Neural progenitor cell (in vitro differentiated cells): ENCODE results near the gene ZMPSTE24. TPM values are rescaled to one million over a fixed set of nuclear protein-coding genes. Genes with fewer than 3 reads are reported as not detected.
A peak's percentile ranks its signal among the peaks of the same experiment; 100 is the strongest.

Experiments used
- DNase-seq: peaks from one replicate; pipeline ENCODE4 v3.0.0-alpha.2; 2016; ENCODE audit warnings: low spot score
- H2AFZ ChIP-seq: fragments of 200-600 bp; sonication (generic); replicated peaks from 2 replicates; pipeline ENCODE4 v1.6.1; 2016; ENCODE audit warnings: antibody characterized with exemption
- H3F3A ChIP-seq: fragments of 200-600 bp; sonication (generic); 2 replicates; pipeline ENCODE4 v1.6.1; 2016; ENCODE audit warnings: antibody characterized with exemption, low read depth
- H3K27ac ChIP-seq: fragments of 200-600 bp; sonication (generic); 2 replicates; pipeline ENCODE4 v1.5.1; 2016; ENCODE audit warnings: mild to moderate bottlenecking
- H3K27me3 ChIP-seq: fragments of 200-600 bp; sonication (generic); 2 replicates; pipeline ENCODE4 v1.6.1; 2016; ENCODE audit warnings: mild to moderate bottlenecking, moderate library complexity
- H3K36me3 ChIP-seq: fragments of 200-600 bp; sonication (generic); 2 replicates; pipeline ENCODE4 v1.5.1; 2016
- H3K4me1 ChIP-seq: fragments of 200-600 bp; sonication (generic); 2 replicates; pipeline ENCODE4 v1.6.1; 2016; ENCODE audit warnings: mixed run types
- H3K4me2 ChIP-seq: fragments of 200-600 bp; sonication (generic); 2 replicates; pipeline ENCODE4 v1.6.1; 2016
- H3K4me3 ChIP-seq: fragments of 200-600 bp; sonication (generic); 2 replicates; pipeline ENCODE4 v1.5.1; 2016
- H3K79me2 ChIP-seq: fragments of 200-600 bp; sonication (generic); 2 replicates; pipeline ENCODE4 v1.6.1; 2016; ENCODE audit warnings: low read depth
- H3K9ac ChIP-seq: fragments of 200-600 bp; sonication (generic); 2 replicates; pipeline ENCODE4 v1.6.1; 2016
- H3K9me3 ChIP-seq: fragments of 200-600 bp; sonication (generic); 2 replicates; pipeline ENCODE4 v1.5.1; 2016; ENCODE audit warnings: low read depth
- H4K20me1 ChIP-seq: fragments of 200-600 bp; sonication (generic); 2 replicates; pipeline ENCODE4 v1.6.1; 2016; ENCODE audit warnings: low read depth
- H3K27ac Mint-ChIP-seq: 3 replicates; pipeline ENCODE4 v1.8.0; 2021; ENCODE audit warnings: mixed read lengths
- H3K27me3 Mint-ChIP-seq: 2 replicates; pipeline ENCODE4 v1.8.0; 2022; ENCODE audit warnings: low read depth, mild to moderate bottlenecking, inconsistent platforms, moderate library complexity, mixed read lengths; ENCODE audit not compliant: insufficient read depth
- H3K36me3 Mint-ChIP-seq: 3 replicates; pipeline ENCODE4 v1.8.0; 2021; ENCODE audit warnings: mixed read lengths
- H3K4me1 Mint-ChIP-seq: 3 replicates; pipeline ENCODE4 v1.8.0; 2021; ENCODE audit warnings: mixed read lengths
- H3K4me3 Mint-ChIP-seq: 3 replicates; pipeline ENCODE4 v1.8.0; 2021; ENCODE audit warnings: mild to moderate bottlenecking, moderate library complexity, mixed read lengths
- H3K9me3 Mint-ChIP-seq: 3 replicates; pipeline ENCODE4 v1.8.0; 2020; ENCODE audit warnings: mixed read lengths
- CTCF ChIP-seq: fragments of 200-600 bp; sonication (generic); IDR thresholded peaks from 2 replicates; pipeline ENCODE4 v1.5.1; 2017; ENCODE audit warnings: antibody characterized with exemption, mild to moderate bottlenecking
- EZH2 ChIP-seq: fragments of 200-600 bp; sonication (generic); IDR thresholded peaks from 2 replicates; pipeline ENCODE4 v1.6.1; 2017; ENCODE audit warnings: antibody characterized with exemption, mild to moderate bottlenecking, moderate library complexity
- EZH2phosphoT487 ChIP-seq: fragments of 200-600 bp; sonication (generic); IDR thresholded peaks from 2 replicates; pipeline ENCODE4 v1.6.1; 2017; ENCODE audit warnings: antibody characterized with exemption
- total RNA-seq: library from RNA; depleted of rRNA; stranded (reverse); fragments of >200 nt; gene quantifications from 2 replicates; pipeline ENCODE4 v1.2.3, GENCODE V29; 2015; ENCODE audit warnings: low replicate concordance

Gene ZMPSTE24
- total RNA-seq, 1 donor from 2014 or later = 38.0 TPM

GRCh38 chr1:40306296-40306695, 48.3 kb downstream of the ZMPSTE24 start:
- H2AFZ ChIP-seq = no peak overlapping the region
- no peak overlapping the region for H3K27ac ChIP-seq
- no peak for DNase-seq
- H3K4me3 Mint-ChIP-seq = peak overlapping the region; percentile 33
- no peaks in the 10 kb centered on the region for H4K20me1 ChIP-seq
- H3K27me3 ChIP-seq = no peaks in the 10 kb centered on the region
- no peak overlapping the region for H3K27ac Mint-ChIP-seq
- peaks cover 22% of the 10 kb centered on the region for H3K4me1 ChIP-seq
- H3K4me1 Mint-ChIP-seq = peaks cover 2% of the 10 kb centered on the region
- no peak overlapping the region for H3K4me3 ChIP-seq
- TF ChIP-seq EZH2phosphoT487 (no peak), CTCF (no peak), EZH2 (no peak)
- no peak overlapping the region for H3K9ac ChIP-seq
- H3K79me2 ChIP-seq = no peaks in the 10 kb centered on the region
- no peaks in the 10 kb centered on the region for H3K36me3 Mint-ChIP-seq
- H3K4me2 ChIP-seq = no peak overlapping the region
- H3K36me3 ChIP-seq = no peaks in the 10 kb centered on the region
- peaks cover 10% of the 10 kb centered on the region for H3F3A ChIP-seq
- no peaks in the 10 kb centered on the region for H3K9me3 ChIP-seq
- no peaks in the 10 kb centered on the region for H3K9me3 Mint-ChIP-seq
- peaks cover 3% of the 10 kb centered on the region for H3K27me3 Mint-ChIP-seq

GRCh38 chr1:40307186-40307585, 49.1 kb downstream of the ZMPSTE24 start:
- H3K9me3 ChIP-seq = no peaks in the 10 kb centered on the region
- Mint-ChIP-seq H3K4me1 (peaks cover 2% of the 10 kb centered on the region), H3K27ac (no peak overlapping the region), H3K27me3 (peaks cover 3% of the 10 kb centered on the region), H3K9me3 (no peaks in the 10 kb centered on the region), H3K36me3 (no peaks in the 10 kb centered on the region), H3K4me3 (no peak overlapping the region)
- DNase-seq = no peak
- H3K36me3 ChIP-seq = no peaks in the 10 kb centered on the region
- H4K20me1 ChIP-seq = no peaks in the 10 kb centered on the region
- no peak overlapping the region for H3K4me3 ChIP-seq
- no peak for TF ChIP-seq CTCF
- no peak for TF ChIP-seq EZH2phosphoT487
- no peak for TF ChIP-seq EZH2
- H3F3A ChIP-seq = peaks cover 10% of the 10 kb centered on the region
- H3K27ac ChIP-seq = no peak overlapping the region
- H2AFZ ChIP-seq = no peak overlapping the region
- no peak overlapping the region for H3K4me2 ChIP-seq
- H3K9ac ChIP-seq = no peak overlapping the region
- no peaks in the 10 kb centered on the region for H3K79me2 ChIP-seq
- H3K27me3 ChIP-seq = no peaks in the 10 kb centered on the region
- H3K4me1 ChIP-seq = peaks cover 22% of the 10 kb centered on the region

GRCh38 chr1:40308036-40308727, 50.1 kb downstream of the ZMPSTE24 start:
- Histone ChIP-seq H3K36me3 (no peaks in the 10 kb centered on the region), H3K79me2 (no peaks in the 10 kb centered on the region), H3K27ac (no peak overlapping the region), H3K4me2 (no peak overlapping the region), H4K20me1 (no peaks in the 10 kb centered on the region), H3F3A (peaks cover 10% of the 10 kb centered on the region), H3K27me3 (peaks cover 1% of the 10 kb centered on the region), H3K4me3 (no peak overlapping the region), H2AFZ (no peak overlapping the region), H3K9ac (no peak overlapping the region), H3K9me3 (no peaks in the 10 kb centered on the region), H3K4me1 (peaks cover 22% of the 10 kb centered on the region)
- Mint-ChIP-seq H3K9me3 (no peaks in the 10 kb centered on the region), H3K36me3 (no peaks in the 10 kb centered on the region), H3K27ac (no peak overlapping the region), H3K4me1 (peaks cover 8% of the 10 kb centered on the region), H3K4me3 (peak overlapping the region; percentile 48), H3K27me3 (peaks cover 3% of the 10 kb centered on the region)
- no peak for TF ChIP-seq CTCF
- no peak for TF ChIP-seq EZH2phosphoT487
- no peak for TF ChIP-seq EZH2
- no peak for DNase-seq
